ELR (cell line): ENCODE data around the gene SNRK.

Source experiments
- DNase-seq: peaks from one replicate; pipeline ENCODE4 v3.0.0-alpha.2; 2015; ENCODE audit warnings: low read depth

The SNRK gene

DNA sequence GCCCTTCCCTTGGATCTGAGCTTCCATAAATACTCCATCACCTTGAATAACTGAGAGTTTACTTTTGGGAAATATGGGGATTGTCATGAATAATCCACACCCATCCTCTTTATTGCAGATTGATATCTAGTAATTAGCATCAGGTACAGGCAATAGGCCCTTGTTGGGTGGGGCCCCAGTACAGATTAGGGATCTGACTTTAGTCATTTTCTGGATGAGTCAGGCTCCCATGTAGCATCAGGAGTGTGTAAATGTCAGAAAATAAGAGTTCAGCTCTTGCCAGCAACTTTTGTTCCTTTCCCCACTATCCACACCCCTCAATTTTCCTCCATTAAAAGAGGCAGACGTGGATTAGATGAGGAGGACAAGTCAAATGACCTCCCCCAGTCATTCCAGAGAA, 17.7 kb upstream of the SNRK start:
- DNase-seq, result peak; percentile 33

DNA sequence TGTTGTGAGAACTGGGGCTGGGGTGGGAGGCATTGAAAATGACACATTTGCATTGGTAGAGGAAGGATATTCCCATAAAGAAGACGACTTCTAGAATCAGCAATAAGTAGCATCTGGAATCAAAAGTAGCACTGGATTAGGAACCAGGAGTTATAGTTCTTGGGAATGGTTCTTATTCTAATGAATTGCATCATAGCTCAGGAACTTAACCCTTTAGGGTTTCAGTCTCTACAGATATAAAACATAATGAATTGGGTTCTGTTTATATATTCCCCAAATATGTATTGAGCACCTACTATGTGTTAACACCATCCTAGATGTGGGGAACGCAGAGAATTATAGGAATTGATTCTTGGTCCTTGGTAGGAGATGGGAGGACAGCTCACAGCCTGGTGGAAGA, 16.3 kb upstream of the SNRK start:
- DNase-seq, result no peak

DNA sequence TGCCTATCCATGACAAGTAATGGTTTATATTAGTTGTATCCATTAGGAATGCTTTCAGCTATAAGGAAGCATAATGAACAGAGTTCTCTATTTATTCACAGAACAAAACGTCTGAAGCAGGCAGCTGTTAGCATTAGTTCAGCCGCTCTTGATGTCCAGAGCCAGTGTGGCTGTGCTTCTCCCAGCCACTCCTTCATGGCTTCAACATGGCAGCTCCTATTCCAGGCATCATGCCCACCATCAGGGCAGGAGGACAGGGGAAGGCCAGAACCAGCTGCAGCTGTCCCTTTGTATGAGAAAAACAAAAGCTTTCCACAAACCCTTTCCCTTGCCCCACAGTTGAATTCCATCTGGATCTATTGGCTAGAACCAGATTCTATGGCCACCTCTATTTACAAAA, 12.9 kb upstream of the SNRK start:
- DNase-seq, result no peak

DNA sequence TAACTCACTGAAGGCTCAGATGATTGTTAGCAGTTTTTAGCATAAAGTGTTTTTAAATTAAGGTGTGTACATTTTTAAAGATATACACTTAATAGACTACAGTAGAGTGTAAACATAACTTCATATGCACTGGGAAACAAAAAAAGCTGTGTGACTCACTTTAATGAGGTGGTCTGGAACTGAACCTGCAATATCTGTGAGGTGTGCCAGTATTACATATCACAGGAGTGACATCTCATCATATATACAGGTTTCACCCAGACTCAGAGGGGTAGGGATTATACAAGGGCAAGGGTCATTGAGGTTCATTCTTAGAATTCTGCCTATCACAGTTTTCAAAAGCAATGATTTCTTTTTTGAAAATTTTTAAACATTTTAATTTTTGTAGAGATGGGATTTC, 7.3 kb upstream of the SNRK start:
- DNase-seq, result no peak

DNA sequence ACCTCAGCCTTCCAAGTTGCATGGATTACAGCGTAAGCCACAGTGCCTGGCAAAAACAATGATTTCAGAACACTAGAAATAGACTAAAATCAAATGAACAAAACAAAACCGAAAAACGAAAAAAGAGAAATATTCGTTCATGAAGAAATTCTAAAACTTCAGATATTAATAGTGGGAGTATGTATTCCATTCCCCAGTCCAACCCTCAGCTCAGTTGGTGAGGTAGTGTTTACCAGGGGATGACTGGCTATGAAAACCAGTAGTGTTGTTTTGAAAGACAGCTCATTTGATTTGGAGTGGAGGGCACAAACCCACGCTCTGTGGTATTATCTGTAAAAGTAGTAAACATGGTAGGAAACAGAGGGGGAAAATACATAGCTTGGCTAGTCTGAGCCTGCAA, 6.8 kb upstream of the SNRK start:
- DNase-seq, result no peak

DNA sequence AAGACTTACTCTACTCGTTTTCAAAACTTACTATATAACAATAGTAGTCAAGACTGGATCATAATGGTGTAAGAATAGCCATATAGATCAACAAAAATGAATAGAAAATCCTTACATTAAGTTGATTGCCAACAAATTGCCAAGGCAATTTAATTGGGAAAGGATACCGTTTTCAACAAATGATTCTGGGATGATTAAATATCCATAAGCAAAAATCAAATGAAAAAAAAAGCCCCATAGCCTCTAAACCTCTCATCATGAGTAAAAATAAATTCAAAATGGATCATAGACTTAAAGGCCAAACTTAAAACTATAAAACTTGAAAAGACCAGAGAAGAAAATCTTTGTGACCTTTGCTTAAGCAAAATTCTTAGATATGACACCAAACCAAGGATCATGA, 5.3 kb upstream of the SNRK start:
- no peak for DNase-seq

DNA sequence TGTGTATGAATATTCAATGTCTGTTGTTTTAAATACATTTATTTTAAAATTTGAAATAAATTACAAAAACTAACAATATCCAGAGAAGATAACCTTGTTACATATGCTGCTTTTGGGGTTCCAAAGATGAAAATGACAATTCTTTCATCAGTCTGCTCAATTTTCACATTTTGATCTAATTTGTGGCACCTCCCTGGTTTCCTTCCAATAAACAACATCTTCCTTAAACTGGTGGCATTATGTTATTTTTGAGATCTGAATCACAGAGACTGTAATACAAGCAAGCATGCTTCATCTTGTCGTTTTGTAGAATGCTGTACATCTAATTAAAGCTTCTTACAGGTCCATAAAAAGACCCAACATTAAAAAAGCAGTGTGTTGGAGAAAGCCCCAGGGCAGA, 2.2 kb upstream of the SNRK start:
- DNase-seq, result no peak

DNA sequence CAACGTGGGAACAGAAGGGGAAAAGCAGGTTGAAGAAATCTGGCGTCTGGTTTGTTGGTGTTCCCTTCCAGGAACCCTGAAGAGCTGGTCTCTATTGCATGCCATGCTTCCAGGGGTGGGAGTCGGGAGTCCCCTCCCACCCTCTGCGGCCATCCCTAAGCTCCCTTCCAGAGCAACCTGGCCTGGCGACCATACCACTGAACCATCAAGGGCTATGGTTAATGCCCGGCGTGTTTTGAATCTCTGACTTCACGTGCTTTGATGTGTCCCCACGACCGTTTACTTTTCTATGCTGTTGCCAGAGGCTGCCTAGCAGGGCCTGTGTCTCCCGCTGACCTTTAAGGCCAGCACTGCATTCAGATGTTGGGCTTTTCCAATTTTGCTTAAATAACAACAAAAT, 696 bp upstream of the SNRK start:
- no peak for DNase-seq

DNA sequence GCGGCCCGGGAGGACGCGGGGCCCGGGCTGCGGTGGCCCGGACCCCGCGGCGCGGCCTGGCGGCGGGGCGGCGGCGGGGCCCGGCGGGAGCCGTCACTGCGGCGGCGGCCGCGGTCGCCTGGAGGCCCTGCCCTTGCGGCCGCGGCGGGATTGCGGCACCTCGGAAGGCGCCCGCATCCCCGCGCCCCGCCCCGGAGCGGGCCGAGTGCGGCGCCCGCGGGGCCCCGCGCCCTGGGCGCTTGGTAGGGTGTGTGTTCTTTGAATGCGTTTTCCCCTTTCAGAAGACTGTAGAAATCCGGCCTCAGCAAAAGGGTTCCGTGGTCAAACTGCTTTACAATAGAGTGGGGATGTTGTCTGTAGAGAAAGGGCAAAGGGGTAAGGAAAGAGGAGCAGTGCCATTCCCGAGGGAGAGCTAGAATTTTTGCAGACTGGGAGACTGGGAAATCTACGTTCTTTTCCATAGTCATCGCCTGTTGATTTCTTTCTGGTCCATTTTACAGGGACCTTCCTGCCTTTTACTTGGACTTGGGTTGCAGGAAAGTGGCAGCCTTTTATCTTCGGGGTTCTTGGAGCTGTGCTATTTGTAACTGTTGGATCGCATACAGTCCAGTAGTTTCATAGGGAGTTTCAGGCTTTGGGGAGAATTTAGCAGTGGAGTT, 630 bp downstream of the SNRK start:
- peak; percentile 41 for DNase-seq

DNA sequence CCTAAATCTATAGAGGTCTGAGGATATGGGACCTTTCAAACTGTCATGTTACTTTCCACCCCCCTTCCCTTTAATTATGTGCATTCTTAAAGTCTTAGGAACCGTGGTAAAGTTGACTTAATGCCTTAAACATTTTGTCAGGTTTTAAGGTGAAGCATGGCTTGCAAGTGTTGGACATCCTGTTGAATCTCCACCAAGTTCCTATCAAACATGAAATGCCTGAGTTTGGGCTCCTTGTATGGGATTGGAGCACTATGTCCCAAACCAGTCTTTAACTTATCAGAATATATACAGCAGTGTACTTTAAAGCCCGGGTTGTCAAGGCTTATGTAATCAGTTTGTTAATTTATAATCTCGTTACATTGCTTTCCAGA, 1.1 kb downstream of the SNRK start:
- peak; percentile 34 for DNase-seq

DNA sequence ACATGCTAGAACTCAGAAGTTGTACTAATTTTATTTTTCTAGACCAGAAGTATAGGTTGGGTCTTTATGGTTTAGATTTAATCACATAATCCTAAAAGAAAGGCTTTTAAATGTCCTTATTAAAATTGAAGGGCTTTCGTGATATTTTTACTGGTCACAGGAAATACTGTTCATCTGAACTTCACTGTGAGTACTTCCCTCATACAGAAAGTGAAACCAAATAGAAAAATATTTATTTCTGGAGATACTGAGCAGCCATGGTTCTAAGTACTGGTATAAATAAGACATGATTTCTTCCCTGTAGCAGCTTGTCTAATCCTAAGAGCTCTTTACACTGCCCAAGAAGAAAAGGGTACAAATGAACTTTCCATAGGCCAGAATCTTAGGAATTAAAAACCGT, 2.0 kb downstream of the SNRK start:
- DNase-seq, result peak; percentile 54

DNA sequence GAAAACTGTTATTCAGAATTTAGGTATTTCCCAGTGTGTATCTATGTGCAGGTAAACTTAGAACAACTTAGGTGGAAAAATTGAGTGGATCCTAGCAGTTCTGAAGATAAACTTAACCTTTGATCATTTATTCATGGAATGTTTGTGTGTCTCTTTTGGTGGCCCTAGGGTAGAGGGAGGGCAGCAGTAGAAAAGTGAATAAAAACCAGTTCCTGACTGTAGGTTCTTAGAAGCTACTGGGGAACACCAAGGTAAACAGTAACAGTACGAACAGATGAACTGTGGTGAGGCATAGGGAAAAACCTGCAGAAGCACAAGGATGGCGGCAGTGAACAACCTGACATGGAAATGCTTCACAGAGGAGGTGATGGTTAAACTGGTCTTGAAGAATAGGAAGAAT, 2.5 kb downstream of the SNRK start:
- no peak for DNase-seq

DNA sequence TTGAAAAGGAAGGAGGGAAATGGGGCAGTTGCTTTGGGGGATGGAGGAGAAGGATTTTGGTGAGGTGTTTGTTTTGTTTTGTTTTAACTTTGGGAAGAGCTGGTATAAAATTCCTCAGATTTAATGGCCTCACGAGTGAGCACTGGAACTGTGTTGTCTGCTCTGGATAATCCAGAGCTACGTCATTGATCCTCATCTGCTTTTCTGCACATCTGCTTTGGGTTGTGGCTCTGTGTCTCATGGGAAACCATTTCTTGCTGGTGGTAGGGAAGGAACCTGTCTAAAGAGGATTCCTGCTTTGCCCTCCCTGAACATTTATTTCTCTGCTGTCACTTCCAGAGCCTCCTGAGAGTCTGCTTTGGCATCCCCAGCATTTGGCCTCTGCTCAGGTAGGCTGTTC, 3.1 kb downstream of the SNRK start:
- no peak for DNase-seq

DNA sequence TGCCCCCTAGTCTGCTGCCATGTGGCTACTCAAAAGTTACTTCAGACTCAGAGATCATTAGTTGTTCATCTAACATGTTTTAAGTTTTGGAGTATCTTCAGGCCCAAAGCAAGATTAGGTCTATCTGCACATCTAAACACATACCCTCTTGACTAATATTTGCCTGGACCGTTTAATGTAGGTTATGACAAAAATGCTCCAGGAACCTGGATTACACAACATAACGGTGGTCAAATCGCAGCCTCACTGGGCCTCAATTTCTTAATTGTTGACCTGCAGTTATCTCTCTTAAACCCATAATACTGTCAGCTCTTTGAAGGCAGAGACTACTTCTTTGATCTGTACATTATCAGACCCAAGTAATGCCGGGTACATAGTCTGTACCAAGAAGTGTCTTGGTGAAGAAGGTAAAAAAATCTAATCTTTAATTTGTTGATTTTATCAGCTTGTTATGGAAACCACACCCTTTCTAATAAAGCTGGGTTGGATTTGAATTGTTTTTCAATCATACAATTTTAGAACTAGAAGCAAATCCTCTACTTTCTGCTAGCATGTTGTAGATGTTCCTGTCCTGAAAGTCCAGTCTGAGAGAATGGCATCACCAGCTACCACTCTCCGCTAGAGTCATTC, 3.6 kb downstream of the SNRK start:
- DNase-seq, result no peak

DNA sequence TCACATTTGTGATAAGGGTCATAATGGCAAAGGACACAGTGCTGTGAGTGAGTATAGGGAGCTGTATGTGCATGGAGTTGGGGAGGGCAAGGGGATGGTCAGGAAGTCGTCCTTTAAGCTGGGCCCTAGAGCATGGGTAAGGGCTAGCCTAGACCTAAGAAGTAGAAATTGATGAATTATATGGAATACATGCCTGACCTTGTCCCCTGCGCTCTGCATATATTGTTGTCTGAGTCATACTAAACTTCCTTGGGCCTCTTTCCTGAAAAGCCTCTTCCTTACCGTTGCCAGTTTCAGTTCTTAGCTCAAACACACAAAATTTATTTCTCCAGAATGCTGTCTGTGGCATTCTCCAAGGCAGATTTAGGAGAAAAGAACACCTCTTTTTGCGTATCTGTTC, 4.6 kb downstream of the SNRK start:
- peak; percentile 52 for DNase-seq

DNA sequence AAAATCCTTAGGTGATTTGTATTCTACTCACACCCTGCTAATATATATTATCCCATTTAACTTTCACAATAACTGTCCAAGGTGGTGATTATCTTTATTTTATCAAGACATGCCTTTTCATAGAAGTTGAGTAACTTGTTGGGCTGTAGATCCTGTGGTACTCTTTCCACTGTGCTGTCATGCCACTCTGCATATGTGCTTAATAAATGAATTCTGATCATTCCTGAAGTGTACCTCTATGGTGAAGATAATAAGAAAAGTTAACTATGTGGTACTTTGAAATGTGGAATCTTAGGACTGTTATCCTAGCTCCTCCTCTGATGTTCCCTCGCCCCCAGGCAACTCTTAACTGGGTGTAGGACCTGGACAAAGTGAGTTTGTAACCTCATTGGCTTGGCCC, 5.2 kb downstream of the SNRK start:
- no peak for DNase-seq

DNA sequence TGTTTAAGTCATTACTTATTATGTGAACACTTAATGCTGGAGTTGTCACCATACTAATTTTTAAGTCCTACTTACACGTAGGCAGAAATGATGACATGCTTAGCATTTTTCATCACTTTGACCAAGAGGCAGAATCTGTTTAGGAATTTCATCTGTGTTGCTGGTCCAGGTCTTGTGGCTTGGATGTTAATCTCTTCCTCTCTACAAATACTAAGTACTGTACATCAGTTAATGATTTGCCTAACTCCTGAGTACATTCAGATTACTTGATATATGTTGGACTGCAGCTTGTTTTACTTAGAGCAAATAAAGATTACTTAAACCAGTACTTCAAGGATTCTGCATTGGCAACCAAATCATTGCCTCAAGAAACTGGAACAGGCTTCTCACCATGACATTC, 8.6 kb downstream of the SNRK start:
- no peak for DNase-seq

DNA sequence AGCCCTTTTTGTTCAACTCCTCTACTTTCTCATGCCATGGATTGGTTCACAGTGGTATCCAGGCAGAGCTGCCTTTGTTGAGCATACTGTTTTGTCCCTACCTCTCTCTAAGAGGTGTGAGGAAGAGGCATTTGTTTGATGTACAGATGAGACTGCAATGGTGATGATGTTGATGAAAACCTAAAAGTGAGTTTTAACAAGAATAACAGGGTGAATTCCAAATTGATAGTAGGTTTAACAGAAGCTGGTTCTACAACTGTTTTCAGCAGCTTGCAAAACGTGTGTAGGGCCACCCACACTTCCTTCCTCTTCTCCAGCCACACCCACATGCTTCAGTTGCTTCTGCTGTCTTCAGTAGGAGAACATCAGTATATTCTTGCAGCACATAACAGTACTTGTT, 10.2 kb downstream of the SNRK start:
- DNase-seq, result no peak

DNA sequence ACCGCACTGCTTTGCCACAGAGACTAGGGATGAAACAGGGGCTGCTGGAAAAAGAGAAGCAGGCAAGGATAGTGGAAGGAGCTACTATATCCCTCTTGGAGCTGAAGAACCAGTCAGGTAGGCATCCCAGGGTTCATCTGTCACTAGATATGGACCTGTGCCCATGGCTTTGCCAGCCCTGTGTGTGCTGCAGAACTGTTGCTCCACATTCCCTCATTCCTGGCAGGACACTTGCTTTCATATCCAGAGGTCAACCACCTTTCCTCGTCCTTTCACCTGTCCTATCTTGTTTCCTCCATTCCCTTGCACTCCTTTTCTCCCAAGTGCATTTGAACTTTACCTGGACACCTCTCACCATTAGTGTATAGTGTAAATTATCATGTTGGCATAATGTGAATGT, 12.0 kb downstream of the SNRK start:
- DNase-seq, result no peak

DNA sequence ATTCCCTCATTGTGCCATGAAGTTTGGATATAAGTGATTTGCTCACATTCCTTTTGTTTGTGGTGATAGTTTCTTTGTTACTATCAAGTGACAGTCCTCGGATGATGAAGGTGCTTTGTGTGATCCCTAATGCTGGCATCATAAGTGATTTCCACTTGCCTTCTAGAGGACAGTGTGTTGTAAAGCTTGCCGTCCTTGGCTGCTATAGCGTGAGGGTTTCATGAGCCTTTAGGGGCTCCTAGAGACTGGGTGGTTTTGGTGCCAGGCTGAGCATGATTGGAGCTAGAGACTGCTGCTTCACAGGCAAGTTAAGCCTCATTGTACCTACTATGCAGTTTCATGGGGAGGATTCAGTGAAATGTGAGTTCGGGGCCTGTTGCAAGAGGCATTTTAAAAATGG, 12.4 kb downstream of the SNRK start:
- no peak for DNase-seq

DNA sequence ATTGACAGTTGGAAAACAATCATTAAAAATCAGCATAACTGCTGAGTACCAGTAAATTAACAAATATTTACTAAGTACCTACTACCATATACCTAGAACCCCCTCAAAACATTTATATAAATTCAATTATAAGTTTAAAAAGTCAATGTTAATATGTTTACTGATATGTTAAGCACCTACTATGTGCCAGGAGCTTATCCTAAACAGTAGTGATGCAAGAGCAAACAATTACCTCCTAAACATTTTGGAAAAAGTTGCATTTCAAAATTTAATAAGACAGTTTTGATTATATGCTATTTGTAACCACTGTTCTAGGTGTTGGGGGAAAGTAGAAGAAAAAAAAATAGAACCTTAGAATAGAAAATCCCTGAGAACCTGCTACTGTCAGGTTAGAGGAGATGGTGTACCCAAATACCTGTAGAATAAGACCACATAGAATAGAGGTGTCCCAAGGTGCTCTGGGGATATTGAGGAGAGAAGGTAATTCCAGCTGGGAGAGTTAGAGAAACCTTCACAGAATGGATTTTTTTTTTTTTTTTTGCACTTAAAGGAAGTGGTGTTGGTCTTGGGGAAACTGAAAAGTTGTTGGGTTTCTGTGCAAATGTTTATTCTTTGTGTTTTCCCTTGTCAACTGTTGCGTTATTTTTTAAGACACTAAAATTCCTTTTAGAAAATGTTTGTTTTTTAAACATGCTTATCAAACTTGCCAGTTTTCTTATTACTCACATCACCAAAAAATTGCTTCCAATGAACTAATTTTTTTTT, 16.0 kb downstream of the SNRK start:
- DNase-seq, result no peak

DNA sequence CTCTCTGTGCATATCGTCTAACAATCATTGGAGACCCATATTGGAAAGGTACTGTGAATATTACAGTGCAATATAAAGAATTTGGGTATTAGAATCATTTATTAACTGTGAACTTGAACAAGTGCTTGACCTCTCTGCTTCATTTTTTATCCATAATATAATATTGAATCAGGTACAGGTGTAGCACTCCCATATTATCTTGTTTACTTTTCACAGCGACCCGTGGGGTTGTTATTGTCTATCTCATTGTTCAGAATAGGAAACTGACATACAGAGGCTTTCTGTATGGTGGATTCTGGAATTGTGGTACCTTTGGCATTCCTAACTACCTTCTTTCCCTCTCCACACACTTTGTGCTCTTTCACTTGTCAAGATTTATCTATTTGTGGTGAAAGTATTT, 17.8 kb downstream of the SNRK start:
- DNase-seq, result no peak

DNA sequence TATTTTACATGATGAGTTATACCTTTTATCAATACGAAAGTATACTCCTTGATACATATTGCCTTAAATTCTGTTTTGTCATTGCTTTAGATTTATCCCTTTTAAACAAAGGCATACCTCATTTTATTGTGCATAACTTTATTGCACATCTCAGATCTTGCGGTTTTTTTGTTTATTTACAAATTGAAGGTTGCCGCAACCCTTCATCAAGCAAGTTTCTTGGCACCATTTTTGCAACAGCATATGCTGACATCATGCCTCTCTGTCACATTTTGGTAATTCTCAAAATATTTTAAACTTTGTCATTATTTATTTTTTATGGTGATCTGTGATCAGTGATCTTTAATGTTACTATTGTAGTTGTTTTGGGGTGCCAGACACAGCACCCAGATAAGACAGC, 20.9 kb downstream of the SNRK start:
- peak; percentile 16 for DNase-seq

DNA sequence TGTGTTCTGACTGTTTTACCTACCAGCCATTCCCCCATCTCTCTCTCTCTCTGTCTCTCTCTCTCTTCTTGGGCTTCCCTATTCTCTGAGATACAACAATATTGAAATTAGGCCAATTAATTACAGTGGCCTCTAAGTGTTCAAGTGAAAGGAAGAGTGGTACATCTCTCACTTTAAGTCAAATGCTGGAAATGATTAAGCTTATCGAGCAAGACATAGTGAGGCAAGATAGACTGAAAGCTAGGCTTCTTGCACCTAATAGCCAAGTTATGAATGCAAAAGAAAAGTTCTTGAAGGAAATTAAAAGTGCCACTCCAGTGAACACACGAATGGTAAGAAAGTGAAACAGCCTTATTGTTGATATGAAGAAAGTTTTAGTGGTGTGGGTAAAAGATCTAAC, 21.3 kb downstream of the SNRK start:
- DNase-seq, result no peak
